SW 1271 (cell line): Measurements from ENCODE around the gene GOLGA3.
A peak's percentile ranks its signal among the peaks of the same experiment; 100 is the strongest.
"Not testable (repeated sequence)": the region's sequence is repeated elsewhere in the genome, so short reads cannot be mapped to it uniquely, and the experiment has no call there.

Experiments
- DNase-seq, 2 experiments: peaks; one replicate each; lab custom pipeline; 2025; lab: John Stamatoyannopoulos, UW

The GOLGA3 gene

DNA sequence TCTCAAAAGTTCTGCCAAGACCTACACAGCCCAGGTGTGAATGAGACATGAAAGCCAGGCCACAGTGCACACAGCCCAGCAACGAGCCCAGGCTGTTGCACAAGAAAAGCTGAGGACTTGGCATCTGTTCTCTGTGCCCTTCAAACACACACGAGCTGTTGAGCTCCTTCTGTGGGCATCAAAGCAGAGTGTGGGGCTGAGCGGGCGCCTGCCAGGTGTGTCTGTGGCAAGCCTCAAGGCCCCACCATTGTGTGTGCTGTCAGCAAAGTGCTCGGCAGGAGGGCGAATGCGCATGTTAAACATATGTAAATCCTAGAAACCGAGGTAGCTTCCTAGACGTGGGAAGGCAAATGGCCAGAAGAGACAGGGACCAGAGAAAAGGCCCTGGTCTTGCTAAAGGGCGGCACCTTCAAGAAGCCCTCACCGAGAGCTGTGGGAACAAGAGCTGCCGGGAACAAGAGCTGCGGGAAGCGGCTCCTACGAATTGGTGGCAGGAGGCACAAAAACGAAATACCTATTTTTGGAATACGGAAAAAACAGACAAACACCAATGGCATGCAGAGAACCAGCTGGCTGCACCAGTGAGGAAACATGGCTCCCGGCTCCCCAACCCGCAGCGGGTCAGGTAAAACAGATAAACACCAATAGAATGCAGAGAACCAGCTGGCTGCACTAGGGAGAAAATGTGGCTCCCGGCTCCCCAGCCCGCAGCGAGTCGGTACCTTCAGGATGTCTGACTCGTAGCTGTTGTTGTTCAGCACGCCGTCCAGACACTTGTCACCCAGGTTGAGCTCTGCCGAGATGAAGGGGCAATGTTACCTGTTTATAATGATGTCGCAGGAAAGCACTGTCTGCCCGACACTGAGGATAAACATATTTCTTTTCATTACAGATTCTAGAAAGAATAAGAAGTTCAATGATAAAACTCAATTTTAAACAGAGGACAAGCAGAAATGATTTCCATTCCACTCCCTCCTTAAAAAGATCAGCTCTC lies 19.0 kb upstream of the GOLGA3 start:
- no peak for DNase-seq

DNA sequence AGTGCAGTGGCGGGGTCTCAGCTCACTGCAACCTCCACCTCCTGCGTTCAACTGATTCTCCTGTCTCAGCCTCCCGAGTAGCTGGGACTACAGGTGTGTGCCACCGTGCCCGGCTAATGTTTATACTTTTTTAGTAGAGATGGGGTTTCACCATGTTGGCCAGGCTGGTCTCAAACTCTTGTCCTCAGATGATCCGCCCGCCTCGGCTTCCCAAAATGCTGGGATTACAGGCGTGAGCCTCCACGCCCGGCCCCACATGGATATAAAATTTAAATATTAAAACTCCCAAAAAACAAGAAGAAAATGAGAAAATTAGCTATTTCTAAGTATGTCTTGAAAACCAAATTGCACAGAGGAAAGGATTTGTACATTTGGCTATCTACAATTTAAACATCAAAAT lies 16.0 kb upstream of the GOLGA3 start:
- DNase-seq = not testable (repeated sequence)

DNA sequence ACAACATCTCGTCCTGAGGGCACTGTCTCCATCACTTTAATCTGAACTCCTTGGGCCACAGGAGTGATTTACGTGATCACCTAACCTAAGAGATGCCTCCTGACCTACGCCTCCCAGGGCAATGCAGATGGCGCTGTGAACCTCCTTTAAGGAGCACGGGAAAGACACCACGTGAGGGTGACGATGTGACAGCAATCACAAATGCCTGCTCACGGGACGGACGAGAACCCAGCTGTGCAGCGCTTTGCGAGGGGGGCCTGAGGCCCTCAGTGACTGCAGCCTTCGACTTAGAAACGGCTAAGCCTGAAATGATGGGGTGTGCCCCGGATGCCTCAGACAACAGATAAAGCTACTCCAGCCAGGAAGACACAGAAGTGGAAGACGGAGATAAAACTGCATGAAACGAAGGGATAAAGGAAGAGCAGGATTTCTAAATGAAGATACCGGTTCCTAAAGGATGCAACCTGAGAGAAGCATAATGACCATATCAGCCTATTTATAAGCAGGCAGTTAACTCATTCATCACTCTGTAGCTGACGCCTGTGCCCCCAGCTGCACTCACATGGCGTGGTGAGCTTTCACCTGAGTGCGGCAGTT lies 13.9 kb upstream of the GOLGA3 start:
- DNase-seq = no peak

DNA sequence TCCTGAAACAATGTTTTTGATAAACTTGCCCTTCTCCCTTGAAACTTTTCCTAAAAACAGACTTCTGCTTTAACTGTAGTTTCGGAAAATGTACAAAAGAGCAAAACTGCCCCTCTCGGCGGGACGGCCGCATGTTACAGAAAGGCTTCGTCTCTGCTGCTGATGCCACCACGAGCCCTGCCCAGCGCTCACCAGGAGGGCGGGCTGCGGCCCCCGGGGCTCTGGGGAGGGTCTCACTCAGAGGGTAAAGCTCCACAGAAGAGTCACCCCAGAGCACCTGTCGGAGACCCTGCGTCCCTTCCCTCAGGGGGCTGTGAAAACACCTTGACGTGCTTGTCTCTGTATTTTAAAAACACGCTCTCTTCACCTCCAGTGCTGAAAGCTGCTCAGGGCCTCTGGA lies 12.5 kb upstream of the GOLGA3 start:
- DNase-seq = no peak

DNA sequence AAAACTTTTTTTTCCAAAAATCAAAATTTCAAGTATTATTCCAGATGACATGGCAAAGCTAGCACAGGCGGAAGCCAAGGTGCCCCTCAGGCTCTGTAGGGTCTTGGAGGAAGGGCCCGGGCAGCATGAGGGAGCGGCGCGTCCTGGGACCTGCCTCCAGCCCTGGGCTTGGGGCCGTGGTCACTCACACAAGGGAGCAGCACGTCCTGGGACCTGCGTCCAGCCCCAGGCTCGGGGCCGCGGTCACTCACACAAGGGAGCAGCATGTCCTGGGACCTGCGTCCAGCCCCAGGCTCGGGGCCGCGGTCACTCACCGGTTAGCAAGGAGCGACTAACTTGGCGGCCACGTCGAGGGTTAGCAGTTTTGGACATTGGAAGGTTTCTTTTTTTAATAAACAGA lies 11.9 kb upstream of the GOLGA3 start:
- no peak for DNase-seq

DNA sequence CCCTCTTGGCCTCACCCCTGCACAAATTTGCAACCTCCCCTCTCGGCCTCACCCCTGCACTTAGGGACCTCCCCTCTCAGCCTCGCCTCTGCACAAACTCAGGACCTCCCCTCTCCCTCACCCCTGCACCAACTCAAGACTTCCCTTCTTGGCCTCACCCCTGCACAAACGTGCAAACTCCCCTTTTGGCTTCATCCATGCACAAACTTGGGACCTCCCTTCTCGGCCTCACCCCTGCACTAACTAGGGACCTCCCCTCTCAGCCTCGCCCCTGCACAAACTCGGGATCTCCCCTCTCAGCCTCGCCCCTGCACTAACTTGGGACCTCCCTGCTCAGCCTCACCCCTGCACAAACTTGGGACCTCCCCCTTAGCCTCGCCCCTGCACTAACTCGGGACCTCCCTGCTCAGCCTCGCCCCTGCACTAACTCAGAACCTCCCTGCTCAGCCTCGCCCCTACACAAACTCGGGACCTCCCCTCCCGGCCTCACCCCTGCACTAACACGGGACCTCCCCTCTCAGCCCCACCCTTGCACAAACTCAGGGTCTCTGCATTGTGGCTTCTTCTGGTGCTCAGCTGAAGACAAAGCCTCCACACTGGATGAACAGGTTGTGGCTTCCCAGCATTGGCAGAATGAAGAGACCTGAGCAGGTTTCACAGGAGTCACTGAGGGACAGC lies 11.0 kb upstream of the GOLGA3 start:
- DNase-seq = no peak

DNA sequence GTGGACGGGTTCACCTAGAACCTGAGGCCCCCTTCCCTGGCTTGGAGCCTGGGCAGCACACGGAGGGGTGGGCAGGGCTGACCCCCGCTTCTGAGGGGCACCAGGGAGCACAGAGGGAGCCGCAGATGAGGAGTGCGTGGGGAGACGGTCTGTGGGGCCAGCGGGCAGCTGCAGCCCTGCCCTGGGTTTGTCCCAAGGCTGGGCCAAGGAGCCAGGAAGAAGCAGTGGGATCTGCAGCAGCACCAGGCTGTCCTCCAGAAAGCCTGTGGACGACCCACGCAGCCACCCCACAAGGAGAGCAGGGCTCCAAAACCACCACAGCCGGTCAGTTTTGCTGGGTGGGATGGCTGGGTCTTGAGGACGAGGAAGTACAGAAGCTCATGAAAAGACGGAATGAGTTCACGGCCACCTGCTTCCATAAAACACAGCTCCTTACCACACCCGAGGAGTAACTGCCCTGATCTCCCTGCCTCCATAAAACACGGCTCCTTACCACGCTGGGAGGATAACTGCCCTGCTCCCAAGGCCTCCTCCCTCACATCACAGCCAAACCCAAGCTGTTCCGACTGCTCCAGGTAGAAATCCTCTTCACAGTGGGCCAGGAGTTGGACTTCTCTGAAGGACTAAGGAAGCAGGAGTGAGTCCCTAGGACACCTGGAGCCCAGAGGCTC lies 9.9 kb upstream of the GOLGA3 start:
- no peak for DNase-seq

DNA sequence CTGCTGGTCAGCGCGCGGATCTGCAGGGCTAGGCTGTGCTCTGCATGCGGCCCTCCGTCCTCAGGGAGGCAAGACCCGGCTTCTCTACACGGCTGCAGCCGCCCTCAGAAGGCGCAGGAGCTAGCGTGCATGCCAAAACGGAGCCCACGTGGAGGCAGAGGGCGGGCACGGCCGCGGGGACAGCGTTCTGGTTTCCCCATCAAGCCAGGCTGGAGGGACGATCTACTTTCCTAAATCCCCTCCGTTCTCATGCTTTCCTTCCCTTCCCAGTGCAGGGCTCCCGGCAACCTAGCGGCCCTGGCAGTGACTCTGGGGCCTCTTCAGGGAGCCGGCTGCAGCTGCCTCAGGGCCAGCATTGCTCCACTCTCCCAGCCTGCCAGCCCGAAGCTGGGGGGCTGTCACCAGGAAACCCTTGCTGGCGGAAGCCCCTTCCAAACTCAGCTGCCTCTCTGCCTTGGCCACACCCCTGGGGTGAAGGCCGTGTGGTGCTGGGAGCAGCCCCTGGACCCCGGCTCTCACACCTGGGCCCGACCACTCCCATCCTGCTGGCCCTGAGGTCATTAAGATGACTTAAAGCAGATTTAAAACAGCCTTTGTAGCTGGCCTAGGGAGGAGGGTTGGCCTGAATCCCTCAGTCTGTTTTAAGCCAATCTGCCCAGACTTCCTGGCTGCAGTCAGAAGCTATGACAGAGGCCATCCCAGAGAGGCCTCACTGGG lies 9.2 kb upstream of the GOLGA3 start:
- DNase-seq = no peak

DNA sequence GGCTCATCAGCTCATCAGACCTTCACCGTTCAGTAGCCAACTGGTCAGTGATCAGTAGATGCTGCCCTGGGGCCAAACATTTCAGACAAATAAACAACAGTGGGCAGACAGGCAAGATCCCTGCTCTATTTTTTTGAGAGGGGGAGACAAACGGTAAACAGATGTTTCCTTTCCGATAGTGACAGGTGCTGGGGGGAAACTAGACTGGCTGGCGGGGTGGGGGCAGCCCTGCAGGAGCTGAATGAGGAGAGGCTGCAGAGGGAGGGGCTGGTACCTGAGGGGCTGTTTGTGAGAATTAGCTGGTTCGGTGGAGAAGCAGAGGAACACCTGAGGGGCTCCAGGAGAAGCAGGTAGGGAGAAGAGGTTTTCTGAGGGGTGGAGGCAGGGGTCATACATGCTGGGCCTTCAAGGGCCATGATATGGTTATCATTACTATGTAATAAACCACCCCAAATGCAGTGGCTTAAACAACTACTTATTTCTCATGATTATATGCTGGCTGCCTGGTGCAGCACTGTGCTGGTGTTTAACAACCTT lies 8.2 kb upstream of the GOLGA3 start:
- no peak for DNase-seq

DNA sequence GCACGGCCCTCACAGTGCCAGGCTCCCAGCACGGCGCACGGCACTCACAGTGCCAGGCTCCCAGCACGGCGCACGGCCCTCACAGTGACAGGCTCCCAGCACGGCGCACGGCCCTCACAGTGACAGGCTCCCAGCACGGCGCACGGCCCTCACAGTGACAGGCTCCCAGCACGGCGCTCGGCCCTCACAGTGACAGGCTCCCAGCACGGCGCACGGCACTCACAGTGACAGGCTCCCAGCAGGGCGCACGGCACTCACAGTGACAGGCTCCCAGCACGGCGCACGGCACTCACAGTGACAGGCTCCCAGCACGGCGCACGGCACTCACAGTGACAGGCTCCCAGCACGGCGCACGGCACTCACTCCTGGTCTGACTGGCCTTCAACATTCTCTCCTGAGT lies 7.6 kb upstream of the GOLGA3 start:
- not testable (repeated sequence) for DNase-seq

DNA sequence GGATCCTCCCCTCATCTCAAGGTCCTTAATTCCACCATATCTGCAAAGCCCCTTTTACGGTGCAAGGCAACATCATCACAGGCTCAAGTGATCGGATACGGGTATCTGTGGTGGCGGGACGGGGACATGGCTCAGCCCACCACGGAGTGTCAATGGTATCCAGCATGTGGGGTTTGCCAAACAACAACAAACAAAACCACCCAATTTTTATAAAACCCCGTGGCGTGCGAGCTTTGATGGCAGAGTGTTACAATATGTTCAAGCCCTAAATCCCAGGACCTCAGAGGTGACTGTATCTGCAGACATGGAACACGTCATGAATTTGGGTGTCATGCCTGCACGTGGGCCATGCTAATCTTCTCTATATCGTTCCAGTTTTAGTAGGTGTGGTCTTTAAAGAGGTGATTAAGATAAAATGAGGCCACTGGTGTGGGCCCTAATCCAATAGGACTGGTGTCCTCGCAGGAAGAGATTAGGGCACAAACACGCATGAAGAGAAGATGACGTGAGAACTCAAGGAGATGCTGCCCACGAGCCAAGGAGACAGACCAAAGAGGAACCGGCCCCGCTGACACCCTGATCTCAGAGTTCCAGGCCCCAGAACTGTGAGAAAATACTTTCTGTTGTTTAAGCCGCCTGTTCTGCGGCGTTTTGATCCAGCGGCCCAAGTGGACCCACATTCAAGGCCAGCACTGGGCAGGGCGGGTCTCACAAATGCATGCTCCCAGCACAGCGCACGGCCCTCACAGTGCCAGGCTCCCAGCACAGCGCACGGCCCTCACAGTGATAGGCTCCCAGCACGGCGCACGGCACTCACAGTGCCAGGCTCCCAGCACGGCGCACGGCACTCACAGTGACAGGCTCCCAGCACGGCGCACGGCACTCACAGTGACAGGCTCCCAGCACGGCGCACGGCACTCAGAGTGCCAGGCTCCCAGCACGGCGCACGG lies 6.7 kb upstream of the GOLGA3 start:
- DNase-seq = no peak

DNA sequence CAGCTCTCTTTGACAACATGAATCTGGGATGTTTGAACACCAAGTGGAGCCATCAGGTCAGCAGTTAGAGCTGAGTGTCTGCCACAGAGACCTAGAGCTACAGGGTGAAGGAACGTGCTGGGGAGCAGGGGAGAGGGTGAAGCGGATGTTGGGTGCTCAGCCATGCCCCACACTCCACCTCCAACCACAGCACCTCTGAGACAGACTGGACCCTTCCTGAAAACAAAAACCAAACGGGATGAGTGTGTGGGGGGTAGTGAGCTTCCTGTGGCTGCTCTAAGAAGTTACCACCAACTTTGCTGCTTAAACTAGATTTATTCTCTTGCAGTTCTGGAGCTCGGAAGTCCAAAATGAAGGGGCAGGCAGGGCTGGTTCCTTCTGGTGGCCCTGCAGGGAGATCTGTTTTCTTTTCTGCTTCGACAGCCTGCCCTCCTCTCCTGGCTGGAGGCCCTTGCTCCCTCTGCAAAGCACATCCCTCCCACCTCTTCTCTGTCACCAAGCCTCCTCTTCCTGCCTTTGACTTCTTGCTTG lies 5.6 kb upstream of the GOLGA3 start:
- DNase-seq = no peak

DNA sequence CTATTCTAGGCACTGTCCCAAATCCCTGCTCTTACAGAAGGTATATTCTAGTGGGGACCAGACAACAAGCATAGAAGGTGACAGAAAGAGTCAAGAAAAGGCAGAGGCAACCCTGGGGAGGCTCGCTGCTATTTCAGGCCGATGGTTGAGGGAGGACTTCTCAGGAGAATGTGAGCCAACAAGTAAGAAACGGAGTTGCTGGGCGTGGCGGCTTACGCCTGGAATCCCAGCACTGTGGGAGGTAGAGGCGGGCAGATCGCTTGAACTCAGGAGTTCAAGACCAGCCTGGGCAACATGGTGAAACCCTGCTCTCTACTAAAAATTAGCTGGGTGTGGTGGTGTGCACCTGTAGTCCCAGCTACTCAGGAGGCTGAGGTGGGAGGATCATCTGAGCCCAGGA lies 4.7 kb upstream of the GOLGA3 start:
- DNase-seq = no peak

DNA sequence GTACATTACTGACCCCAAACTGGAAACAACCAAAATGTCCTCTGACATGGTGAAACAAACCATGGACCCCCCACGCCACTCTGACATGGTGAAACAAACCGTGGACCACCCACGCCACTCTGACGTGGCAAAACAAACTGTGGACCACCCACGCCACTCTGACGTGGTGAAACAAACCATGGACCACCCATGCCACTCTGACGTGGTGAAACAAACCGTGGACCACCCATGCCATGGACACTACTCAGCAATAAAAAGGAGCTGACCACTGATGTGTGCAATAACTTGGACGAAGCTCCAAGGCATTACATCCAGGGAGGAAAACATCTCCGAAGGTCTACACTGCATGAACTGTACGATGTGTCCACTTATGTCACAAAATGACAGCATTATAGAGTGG lies 3.1 kb upstream of the GOLGA3 start:
- DNase-seq = no peak

DNA sequence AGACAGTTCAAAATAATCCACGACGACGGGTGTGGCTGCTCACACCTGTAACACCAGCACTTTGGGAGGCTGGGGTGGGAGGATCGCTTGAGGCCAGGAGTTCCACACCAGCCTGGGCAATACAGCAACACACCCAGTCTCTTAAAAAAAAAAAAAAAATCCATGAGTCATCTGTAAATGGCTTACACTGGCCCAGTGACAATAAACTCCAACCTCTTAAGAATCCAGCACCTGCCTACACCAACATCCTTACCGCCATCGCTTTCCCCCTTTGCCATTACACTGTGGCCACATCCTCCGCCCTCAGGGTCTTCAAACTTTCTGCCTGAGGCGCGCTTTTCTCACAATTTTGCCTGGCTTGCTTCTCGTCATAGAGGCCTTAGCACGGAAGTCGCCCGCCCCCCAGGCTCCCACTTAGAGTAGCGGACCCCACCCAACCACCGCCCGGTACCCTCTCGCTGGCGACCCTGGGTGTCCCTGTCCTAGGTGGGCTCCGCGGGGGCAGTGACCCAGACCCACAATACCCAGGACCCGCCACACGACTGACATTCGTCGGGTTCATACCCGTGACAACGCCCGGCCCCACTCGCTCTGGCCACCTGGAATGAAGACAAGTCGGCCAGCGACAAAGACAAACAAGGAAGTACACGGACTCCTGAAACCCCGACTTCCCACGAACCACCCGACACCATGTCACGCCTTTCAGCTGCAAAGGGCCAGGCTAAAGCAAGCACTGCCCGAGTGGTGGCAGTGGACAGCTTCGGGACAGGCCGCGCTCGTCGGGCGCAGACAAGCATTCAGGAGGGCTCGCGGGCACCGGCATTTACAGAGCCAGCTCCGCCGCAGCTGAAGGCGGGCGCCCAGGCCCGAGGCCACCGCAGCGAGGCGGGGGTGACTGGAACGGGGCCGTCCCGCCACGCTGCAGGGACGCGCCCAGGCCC lies 636 bp downstream of the GOLGA3 start:
- peak; percentile 8 to 59 for DNase-seq

DNA sequence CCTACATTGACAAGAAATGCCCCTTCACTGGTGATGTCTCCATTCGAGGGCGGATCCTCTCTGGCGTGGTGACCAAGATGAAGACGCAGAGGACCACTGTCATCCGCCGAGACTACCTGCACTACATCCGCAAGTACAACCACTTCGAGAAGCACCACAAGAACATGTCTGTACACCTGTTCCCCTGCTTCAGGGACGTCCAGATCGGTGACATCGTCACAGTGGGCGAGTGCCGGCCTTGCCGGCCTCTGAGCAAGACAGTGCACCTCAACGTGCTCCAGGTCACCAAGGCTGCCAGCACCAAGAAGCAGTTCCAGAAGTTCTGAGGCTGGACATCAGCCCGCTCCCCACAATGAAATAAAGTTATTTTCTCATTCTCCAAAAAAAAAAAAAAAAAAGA lies 2.8 kb downstream of the GOLGA3 start:
- DNase-seq = no peak

DNA sequence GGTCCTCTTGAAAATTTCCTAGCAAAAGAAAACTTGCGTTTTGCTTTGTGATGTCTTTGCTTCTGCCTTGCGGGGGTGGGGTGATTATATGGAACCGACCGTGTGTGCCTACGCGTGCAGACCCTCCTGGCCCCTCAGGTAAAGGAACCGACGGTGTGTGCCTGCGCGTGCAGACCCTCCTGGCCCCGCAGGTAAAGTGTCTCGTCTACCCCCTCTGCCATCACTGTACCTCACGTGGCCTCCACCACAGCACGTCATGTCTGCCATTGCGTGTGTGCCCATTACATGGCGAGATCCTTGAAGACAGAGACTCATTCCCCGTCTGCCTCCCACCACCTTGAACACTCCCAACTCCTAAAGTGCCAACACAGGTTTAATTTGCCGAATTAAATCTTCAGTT lies 3.6 kb downstream of the GOLGA3 start:
- DNase-seq = no peak

DNA sequence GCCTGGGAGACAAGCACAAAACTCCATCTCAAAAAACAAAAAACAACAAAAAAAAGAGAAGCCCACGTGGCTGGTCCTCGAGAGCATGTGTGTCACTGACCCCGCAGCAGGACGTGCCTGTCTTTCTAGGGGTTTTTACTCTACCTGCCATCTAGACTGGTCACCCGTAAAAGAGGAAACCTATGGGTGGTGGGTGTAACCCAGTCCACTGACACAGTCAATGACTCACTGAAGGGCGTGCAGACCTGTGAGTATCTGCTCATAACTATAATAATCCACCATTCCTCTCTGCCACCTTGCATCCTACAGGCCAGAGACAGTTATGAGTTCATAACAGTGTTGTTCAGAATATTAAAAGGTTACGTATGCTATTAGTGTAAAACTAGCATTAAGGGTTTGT lies 4.6 kb downstream of the GOLGA3 start:
- no peak for DNase-seq

DNA sequence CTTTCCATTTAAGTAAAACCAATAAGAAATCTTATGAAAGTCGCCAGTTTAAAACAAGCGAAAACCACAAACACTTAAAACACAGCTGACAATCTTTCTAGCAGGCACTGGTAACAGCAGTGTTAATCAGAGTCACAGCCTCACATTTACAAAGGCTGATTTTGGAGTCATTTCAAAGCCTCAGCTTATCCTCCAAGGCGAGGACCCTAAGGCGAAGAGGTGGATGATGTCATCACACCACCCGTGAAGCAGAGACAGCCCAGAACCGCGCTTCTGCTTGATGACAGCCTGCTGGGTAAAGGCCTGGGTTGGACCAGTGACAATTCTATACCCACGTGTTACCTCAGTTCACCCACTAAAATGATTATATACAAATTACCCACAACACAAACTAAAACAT lies 10.1 kb downstream of the GOLGA3 start:
- no peak for DNase-seq
